Brain microvascular endothelial cell (primary cell): Measurements from ENCODE around the gene STOX2.

ENCODE experiments used
- DNase-seq: peaks from one replicate; pipeline ENCODE4 v3.0.0-alpha.2; 2020
- H3K27ac ChIP-seq: fragments of 250-450 bp; sonication (Bioruptor Pico); 2 replicates; pipeline ENCODE4 v1.5.1; 2020; ENCODE audit warnings: mild to moderate bottlenecking, moderate library complexity
- H3K27me3 ChIP-seq: fragments of 250-450 bp; sonication (Bioruptor Pico); replicated peaks from 2 replicates; pipeline ENCODE4 v1.5.1; 2020; ENCODE audit warnings: mild to moderate bottlenecking
- H3K36me3 ChIP-seq: fragments of 250-450 bp; sonication (Bioruptor Pico); replicated peaks from 2 replicates; pipeline ENCODE4 v1.5.1; 2020; ENCODE audit warnings: mild to moderate bottlenecking
- H3K4me3 ChIP-seq: 2 replicates; pipeline ENCODE4 v1.5.1; 2011; ENCODE audit warnings: low read depth, mild to moderate bottlenecking, control low read depth, low read length, moderate library complexity
- CTCF ChIP-seq: IDR thresholded peaks from 2 replicates; pipeline ENCODE4 v1.5.1; 2011; ENCODE audit warnings: low read depth, mild to moderate bottlenecking, moderate library complexity, low read length, control low read depth, inconsistent platforms; ENCODE audit errors: missing control alignments
- in situ Hi-C: cut with HindIII; loops from 2 replicates; pipeline ENCODE4 v1.10.0; 2017; ENCODE audit warnings: low sequenced_read_pairs, low pct_ligation_motif_present

Gene STOX2

DNA sequence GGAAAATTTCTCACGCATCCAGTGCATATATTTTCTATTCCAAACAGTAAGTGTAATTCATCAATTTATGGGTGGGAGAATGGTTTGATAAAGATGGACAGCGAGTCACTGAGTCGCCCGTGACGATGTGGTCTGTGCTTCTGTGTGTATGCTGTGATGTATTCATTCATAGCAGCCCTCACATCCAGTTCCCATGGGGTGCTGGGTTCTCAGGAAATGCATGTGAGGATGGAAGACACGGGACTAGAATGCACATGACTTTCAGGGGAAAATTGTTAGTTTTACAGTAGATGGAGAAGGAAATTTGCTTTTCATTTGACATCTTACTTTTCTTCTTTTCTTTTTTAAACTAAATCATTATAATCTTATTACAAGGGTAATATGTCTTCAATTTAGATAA, 152.9 kb downstream of the STOX2 start:
- no peak for DNase-seq
- TF ChIP-seq CTCF = no peak
- Histone ChIP-seq H3K27me3 (no peaks in the 10 kb centered on the region), H3K27ac (no peak overlapping the region), H3K4me3 (no peak overlapping the region), H3K36me3 (no peaks in the 10 kb centered on the region)
- in situ Hi-C loops = no loop called here

GRCh38 chr4:184059099-184059498, 154.0 kb downstream of the STOX2 start:
- no peaks in the 10 kb centered on the region for H3K36me3 ChIP-seq
- H3K27ac ChIP-seq = no peak overlapping the region
- in situ Hi-C loops = no loop called here
- no peaks in the 10 kb centered on the region for H3K27me3 ChIP-seq
- no peak for TF ChIP-seq CTCF
- no peak overlapping the region for H3K4me3 ChIP-seq
- DNase-seq = no peak

DNA sequence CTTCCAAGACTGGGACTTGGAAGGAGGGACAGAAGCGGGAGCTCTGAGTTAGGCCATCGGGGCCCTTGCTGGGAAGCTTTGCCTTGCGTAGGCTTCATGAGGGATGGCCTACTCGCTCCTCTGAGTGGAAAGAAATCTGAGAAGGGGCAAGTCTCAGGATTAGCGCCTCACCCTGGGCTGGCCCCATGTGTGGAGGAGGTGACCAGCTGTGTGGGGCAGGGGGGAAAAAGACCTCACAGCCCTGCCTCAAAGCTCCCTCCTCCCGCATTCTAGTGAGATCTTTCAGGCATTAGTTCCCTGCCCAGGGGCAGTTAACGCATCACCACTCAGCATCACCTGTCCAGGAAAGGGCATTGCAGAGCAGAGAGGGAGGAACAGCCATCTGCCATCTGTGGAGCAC, 156.5 kb downstream of the STOX2 start:
- TF ChIP-seq CTCF = no peak
- no peaks in the 10 kb centered on the region for H3K27me3 ChIP-seq
- in situ Hi-C loops = no loop called here
- no peak for DNase-seq
- no peak overlapping the region for H3K27ac ChIP-seq
- no peaks in the 10 kb centered on the region for H3K36me3 ChIP-seq
- H3K4me3 ChIP-seq = no peak overlapping the region

GRCh38 chr4:184062769-184063168, 157.7 kb downstream of the STOX2 start:
- no peak for DNase-seq
- Histone ChIP-seq H3K27ac (no peak overlapping the region), H3K4me3 (no peak overlapping the region), H3K27me3 (no peaks in the 10 kb centered on the region), H3K36me3 (no peaks in the 10 kb centered on the region)
- no peak for TF ChIP-seq CTCF
- in situ Hi-C loops = no loop called here

GRCh38 chr4:184064877-184065276, 159.8 kb downstream of the STOX2 start:
- in situ Hi-C loops = no loop called here
- DNase-seq = no peak

More at GRCh38 chr4:184064877-184065276, 159.8 kb downstream of the STOX2 start:
- Histone ChIP-seq H3K36me3 (no peaks in the 10 kb centered on the region), H3K4me3 (no peak overlapping the region), H3K27me3 (no peaks in the 10 kb centered on the region), H3K27ac (no peak overlapping the region)
- TF ChIP-seq CTCF = no peak
